Measurements from ENCODE around the gene CBX7.
A peak's percentile ranks its signal among the peaks of the same experiment; 100 is the strongest.
"Not testable (repeated sequence)": the region's sequence is repeated elsewhere in the genome, so short reads cannot be mapped to it uniquely, and the experiment has no call there.

CBX7 gene

GRCh38 chr22:39156093-39156492 lies 3.6 kb upstream of the CBX7 start:
- H3K27me3 Mint-ChIP-seq: peaks cover 16% of the 10 kb centered on the region
- H3K4me1 Mint-ChIP-seq: peaks cover 15% of the 10 kb centered on the region
- not testable (repeated sequence) for H3K9me3 Mint-ChIP-seq, H3K4me3 Mint-ChIP-seq, H3K36me3 Mint-ChIP-seq, ATAC-seq, H3K27ac Mint-ChIP-seq

- no peaks in the 10 kb centered on the region for H3K36me3 Mint-ChIP-seq
- no peak overlapping the region for H3K27ac Mint-ChIP-seq
- H3K4me1 Mint-ChIP-seq: peaks cover 22% of the 10 kb centered on the region
- no peak for ATAC-seq
- H3K27me3 Mint-ChIP-seq: peaks cover 16% of the 10 kb centered on the region
- no peaks in the 10 kb centered on the region for H3K9me3 Mint-ChIP-seq
- no peak overlapping the region for H3K4me3 Mint-ChIP-seq
Measured at GRCh38 chr22:39155421-39155820, 2.9 kb upstream of the CBX7 start.

GRCh38 chr22:39153220-39153717 lies 789 bp upstream of the CBX7 start:
- peak overlapping the region; percentile 79 for H3K27ac Mint-ChIP-seq
- no peaks in the 10 kb centered on the region for H3K9me3 Mint-ChIP-seq
- peak overlapping the region; percentile 83 for H3K4me3 Mint-ChIP-seq
- peak; percentile 1 for ATAC-seq
- peaks cover 16% of the 10 kb centered on the region for H3K27me3 Mint-ChIP-seq
- peaks cover 43% of the 10 kb centered on the region for H3K4me1 Mint-ChIP-seq
- H3K36me3 Mint-ChIP-seq: peaks cover 9% of the 10 kb centered on the region

- peaks cover 52% of the 10 kb centered on the region for H3K4me1 Mint-ChIP-seq
- peaks cover 16% of the 10 kb centered on the region for H3K27me3 Mint-ChIP-seq
- no peak for ATAC-seq
- H3K36me3 Mint-ChIP-seq: peaks cover 9% of the 10 kb centered on the region
- peak overlapping the region; percentile 82 for H3K27ac Mint-ChIP-seq
- H3K4me3 Mint-ChIP-seq: peak overlapping the region; percentile 79
- no peaks in the 10 kb centered on the region for H3K9me3 Mint-ChIP-seq
Measured at GRCh38 chr22:39152024-39152510, 413 bp downstream of the CBX7 start.

GRCh38 chr22:39151329-39151975 lies 1.0 kb downstream of the CBX7 start:
- Mint-ChIP-seq H3K4me1 (peaks cover 58% of the 10 kb centered on the region), H3K36me3 (peaks cover 9% of the 10 kb centered on the region), H3K4me3 (peak overlapping the region; percentile 79), H3K27me3 (peaks cover 16% of the 10 kb centered on the region), H3K27ac (peak overlapping the region; percentile 82), H3K9me3 (no peaks in the 10 kb centered on the region)
- ATAC-seq: no peak

DNA sequence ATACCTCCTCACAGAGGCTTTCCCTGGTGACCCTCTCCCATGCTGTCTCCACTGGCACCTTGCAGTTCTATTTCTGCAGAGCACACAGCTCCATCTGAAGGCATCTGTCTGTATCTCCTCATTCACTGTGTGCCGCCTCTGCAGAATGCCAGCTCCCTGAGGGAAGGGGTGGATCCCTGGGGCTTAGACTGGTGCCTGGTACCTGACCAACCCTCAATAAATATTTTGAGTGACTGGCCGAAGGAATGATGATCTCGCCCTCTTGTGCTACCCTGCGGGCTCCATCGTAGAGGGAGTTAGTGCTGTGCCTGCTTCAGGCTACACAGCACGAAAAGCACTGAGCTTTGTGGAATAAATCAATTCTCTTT lies 1.6 kb downstream of the CBX7 start:
- Mint-ChIP-seq H3K27me3 (peaks cover 16% of the 10 kb centered on the region), H3K27ac (peak overlapping the region; percentile 82), H3K4me1 (peaks cover 65% of the 10 kb centered on the region), H3K36me3 (peaks cover 9% of the 10 kb centered on the region), H3K4me3 (peak overlapping the region; percentile 79), H3K9me3 (no peaks in the 10 kb centered on the region)
- no peak for ATAC-seq

- no peak for ATAC-seq
- no peaks in the 10 kb centered on the region for H3K9me3 Mint-ChIP-seq
- H3K4me1 Mint-ChIP-seq: peaks cover 67% of the 10 kb centered on the region
- peaks cover 16% of the 10 kb centered on the region for H3K27me3 Mint-ChIP-seq
- H3K4me3 Mint-ChIP-seq: peak overlapping the region; percentile 79
- peak overlapping the region; percentile 82 for H3K27ac Mint-ChIP-seq
- peaks cover 9% of the 10 kb centered on the region for H3K36me3 Mint-ChIP-seq
Measured at GRCh38 chr22:39149915-39150847, 2.3 kb downstream of the CBX7 start.

DNA sequence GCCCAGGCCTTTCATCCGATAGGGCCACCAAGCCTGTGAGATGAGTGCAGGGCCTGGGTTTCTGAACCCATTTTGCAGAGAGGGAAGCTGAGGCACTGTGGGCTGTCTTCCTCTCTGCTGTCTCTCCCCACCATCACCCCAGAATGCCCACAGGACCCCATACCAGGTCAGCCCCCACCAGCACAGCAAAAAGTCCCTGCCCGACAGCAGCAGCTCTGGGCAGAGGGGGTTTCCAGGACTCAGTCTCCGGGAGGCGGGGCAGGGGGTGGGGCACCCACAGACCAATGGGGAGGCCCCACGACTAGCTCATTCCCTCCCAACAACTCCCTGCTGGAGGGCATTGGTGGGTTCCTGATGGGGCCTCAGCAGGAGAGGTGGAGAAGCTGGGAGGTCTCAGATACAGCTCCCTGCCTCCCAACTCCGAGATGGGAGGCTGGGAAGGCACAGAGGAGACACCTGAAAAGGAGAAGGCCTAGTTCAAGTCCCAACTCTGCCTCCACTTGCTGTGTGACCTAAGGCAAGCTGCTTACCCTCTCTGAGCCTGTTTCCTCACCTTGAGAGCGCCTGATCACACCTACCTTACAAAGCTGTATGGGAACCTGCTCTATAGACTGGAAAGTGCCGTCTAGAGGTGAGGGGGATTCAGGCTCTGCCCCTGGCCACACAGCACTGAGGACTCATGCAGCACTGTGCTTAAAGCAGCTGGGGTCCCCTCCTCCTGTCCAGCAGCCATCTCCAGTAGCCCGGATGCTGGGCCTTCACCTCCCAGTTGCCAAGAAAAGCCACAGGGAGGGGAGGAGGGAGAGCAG lies 3.5 kb downstream of the CBX7 start:
- Mint-ChIP-seq H3K9me3 (no peaks in the 10 kb centered on the region), H3K36me3 (peaks cover 9% of the 10 kb centered on the region), H3K27me3 (peaks cover 9% of the 10 kb centered on the region), H3K4me1 (peaks cover 76% of the 10 kb centered on the region), H3K27ac (peak overlapping the region; percentile 82), H3K4me3 (peak overlapping the region; percentile 39)
- ATAC-seq: peak; percentile 24

DNA sequence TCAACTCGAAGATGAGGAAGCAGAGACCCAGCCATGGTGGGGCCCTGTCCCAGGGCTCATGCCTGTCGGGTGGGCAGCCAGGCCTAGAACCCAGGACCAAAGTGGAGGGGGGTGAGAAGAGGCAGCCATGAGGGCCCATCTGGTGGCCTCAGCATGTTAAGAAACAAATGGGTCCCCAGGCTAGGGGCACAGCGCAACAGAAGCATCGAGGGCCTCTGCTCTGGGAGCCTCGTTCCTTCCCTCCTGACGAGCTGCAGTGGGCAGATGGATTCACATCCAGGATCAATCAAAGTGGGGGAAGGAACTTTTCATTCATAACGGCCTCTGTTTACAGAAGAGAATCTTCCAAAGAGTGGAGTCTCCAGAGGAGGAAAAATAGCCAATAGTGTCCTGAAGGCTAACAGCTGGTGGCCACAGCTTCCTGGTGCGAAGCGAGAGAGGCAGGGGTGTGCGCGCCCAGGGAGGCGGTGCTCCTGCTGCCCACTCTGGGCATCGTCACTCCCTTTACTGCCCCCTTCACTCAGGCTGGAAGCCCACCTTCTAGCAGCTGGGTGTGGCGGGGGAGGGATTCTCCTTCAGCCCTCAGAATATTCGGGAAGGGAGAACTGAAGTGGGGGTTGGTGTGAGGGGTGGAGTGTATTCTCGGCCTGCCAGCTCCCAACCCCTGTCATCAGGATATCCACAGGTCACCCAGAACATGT lies 4.3 kb downstream of the CBX7 start:
- Mint-ChIP-seq H3K4me3 (no peak overlapping the region), H3K27ac (peak overlapping the region; percentile 82), H3K9me3 (no peaks in the 10 kb centered on the region), H3K4me1 (peaks cover 73% of the 10 kb centered on the region), H3K36me3 (peaks cover 9% of the 10 kb centered on the region), H3K27me3 (peaks cover 2% of the 10 kb centered on the region)
- ATAC-seq: no peak

- ATAC-seq: no peak
- H3K4me1 Mint-ChIP-seq: peaks cover 72% of the 10 kb centered on the region
- peaks cover 9% of the 10 kb centered on the region for H3K36me3 Mint-ChIP-seq
- H3K4me3 Mint-ChIP-seq: no peak overlapping the region
- no peaks in the 10 kb centered on the region for H3K9me3 Mint-ChIP-seq
- H3K27me3 Mint-ChIP-seq: no peaks in the 10 kb centered on the region
- H3K27ac Mint-ChIP-seq: peak overlapping the region; percentile 82
Measured at GRCh38 chr22:39147335-39148025, 5.0 kb downstream of the CBX7 start.

- no peak for ATAC-seq
- peaks cover 9% of the 10 kb centered on the region for H3K36me3 Mint-ChIP-seq
- H3K27me3 Mint-ChIP-seq: no peaks in the 10 kb centered on the region
- H3K4me3 Mint-ChIP-seq: peak overlapping the region; percentile 85
- H3K9me3 Mint-ChIP-seq: no peaks in the 10 kb centered on the region
- peaks cover 70% of the 10 kb centered on the region for H3K4me1 Mint-ChIP-seq
- H3K27ac Mint-ChIP-seq: peak overlapping the region; percentile 82
Measured at GRCh38 chr22:39146256-39147101, 6.0 kb downstream of the CBX7 start.

DNA sequence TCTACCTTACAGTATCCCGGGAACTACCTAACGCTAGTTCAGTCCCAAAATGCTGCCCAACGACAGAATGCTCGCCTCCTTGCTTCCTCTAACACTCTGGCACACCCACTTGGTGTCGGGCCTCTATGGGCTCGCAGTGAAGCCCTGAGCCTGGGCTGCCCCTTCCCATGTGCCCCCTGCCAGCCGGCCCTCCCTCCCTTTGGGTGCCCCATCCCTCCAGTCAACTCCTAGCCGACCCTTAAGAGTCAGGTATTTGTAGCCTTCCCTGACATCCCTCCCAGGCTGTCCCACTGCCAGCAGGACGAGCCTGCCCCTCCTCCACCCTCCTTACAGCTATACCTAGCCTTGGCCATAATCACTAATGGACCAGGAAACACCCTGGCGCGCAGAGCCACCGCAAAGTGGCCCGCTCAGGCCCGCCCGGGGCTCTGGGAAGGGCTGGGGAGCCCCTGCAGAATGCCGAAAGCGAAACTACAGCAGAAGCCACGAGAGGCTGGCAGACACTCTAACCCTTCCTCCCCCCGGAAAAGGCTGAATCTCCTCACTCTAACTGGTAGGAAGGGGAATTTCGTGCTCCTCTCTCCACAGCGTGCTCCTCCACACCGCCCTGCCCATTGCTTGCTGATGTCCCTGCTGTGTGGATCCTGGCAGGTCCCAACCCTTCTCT lies 8.2 kb downstream of the CBX7 start:
- H3K27ac Mint-ChIP-seq: peak overlapping the region; percentile 82
- H3K9me3 Mint-ChIP-seq: no peaks in the 10 kb centered on the region
- H3K36me3 Mint-ChIP-seq: peaks cover 2% of the 10 kb centered on the region
- ATAC-seq: peak; percentile 60
- no peaks in the 10 kb centered on the region for H3K27me3 Mint-ChIP-seq
- peak overlapping the region; percentile 90 for H3K4me3 Mint-ChIP-seq
- peaks cover 47% of the 10 kb centered on the region for H3K4me1 Mint-ChIP-seq

Data from stimulated activated memory B cell treated with anti-CD40 and anti-IgM and Interleukin-4, amounts not matched to agents 10 μg/mL and 1 μg/mL and 100 μg/mL, for 72 hours (primary cell).